ENCODE data around the gene BAK1. TPM values are rescaled to one million over a fixed set of nuclear protein-coding genes. Genes with fewer than 3 reads are reported as not detected.

BAK1 gene
- total RNA-seq, 1 experiment from 2014 or later, result 31.5 TPM

DNA sequence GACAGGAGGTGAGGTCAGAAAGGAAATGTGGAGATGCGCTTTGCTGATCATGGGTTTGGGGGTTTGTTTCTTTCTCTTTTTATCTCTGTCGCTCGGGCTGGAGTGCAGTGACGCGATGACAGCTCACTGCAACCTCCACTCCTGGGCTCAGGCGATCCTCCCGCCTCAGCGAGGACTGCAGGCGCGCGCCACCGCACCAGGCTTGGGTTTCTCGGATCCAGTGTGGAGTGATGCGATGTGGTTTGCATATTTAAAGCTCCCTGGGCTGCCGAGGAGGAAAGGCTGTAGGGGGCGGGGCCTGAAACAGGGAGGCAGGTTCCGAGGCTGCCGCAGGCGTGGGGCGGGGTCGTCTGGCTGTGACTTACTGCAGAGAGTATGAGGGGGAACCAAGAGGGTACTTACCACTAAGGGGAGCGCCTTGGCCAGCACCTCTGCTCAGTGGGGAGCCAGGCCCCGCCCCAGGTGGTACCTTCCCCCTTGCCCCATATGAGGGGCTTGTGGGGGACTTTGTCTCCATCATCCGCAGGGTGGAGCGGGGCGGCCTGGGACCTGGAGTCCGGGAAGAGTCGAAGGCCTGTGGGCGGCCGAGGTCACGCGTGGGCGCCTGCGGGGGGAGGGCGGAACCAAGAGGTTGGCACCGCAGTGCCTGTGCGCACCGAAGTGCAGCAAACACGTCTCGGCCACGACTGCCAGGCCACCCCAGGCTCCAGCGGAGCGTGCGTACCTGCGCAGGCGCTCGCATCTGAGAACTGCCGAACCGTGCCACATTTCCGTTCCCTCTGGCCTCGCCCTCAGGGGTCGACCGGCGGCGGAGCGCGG is 12.7 kb upstream of the BAK1 start:
- in situ Hi-C loops (cut with HindIII; ENCODE audit: low pct_unique_long_range_greater_than_20kb, low sequenced_read_pairs) (no loop called here), intact Hi-C loops (cut with micrococcal nuclease; ENCODE audit: unreplicated experiment) (no loop called here)
- TF ChIP-seq, protein P1, sequence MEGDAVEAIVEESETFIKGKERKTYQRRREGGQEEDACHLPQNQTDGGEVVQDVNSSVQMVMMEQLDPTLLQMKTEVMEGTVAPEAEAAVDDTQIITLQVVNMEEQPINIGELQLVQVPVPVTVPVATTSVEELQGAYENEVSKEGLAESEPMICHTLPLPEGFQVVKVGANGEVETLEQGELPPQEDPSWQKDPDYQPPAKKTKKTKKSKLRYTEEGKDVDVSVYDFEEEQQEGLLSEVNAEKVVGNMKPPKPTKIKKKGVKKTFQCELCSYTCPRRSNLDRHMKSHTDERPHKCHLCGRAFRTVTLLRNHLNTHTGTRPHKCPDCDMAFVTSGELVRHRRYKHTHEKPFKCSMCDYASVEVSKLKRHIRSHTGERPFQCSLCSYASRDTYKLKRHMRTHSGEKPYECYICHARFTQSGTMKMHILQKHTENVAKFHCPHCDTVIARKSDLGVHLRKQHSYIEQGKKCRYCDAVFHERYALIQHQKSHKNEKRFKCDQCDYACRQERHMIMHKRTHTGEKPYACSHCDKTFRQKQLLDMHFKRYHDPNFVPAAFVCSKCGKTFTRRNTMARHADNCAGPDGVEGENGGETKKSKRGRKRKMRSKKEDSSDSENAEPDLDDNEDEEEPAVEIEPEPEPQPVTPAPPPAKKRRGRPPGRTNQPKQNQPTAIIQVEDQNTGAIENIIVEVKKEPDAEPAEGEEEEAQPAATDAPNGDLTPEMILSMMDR (IDR thresholded peaks at IDR 0.05), result no peak
- TF ChIP-seq TCF7L2 (IDR thresholded peaks at IDR 0.05; ENCODE audit: low read depth, low read length) (no peak), SIN3A (IDR thresholded peaks at IDR 0.05; ENCODE audit: borderline replicate concordance, insufficient read depth, low read depth, low read length) (no peak), POLR2AphosphoS5 (IDR thresholded peaks at IDR 0.05; ENCODE audit: low read depth, low read length) (no peak)
- TF ChIP-seq, protein P2, sequence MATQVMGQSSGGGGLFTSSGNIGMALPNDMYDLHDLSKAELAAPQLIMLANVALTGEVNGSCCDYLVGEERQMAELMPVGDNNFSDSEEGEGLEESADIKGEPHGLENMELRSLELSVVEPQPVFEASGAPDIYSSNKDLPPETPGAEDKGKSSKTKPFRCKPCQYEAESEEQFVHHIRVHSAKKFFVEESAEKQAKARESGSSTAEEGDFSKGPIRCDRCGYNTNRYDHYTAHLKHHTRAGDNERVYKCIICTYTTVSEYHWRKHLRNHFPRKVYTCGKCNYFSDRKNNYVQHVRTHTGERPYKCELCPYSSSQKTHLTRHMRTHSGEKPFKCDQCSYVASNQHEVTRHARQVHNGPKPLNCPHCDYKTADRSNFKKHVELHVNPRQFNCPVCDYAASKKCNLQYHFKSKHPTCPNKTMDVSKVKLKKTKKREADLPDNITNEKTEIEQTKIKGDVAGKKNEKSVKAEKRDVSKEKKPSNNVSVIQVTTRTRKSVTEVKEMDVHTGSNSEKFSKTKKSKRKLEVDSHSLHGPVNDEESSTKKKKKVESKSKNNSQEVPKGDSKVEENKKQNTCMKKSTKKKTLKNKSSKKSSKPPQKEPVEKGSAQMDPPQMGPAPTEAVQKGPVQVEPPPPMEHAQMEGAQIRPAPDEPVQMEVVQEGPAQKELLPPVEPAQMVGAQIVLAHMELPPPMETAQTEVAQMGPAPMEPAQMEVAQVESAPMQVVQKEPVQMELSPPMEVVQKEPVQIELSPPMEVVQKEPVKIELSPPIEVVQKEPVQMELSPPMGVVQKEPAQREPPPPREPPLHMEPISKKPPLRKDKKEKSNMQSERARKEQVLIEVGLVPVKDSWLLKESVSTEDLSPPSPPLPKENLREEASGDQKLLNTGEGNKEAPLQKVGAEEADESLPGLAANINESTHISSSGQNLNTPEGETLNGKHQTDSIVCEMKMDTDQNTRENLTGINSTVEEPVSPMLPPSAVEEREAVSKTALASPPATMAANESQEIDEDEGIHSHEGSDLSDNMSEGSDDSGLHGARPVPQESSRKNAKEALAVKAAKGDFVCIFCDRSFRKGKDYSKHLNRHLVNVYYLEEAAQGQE (IDR thresholded peaks at IDR 0.05; ENCODE audit: insufficient read depth in 1 of 2, low read depth in 2 of 2, low read length in 1 of 2), result no peak
- H3K36me3 ChIP-seq (ENCODE audit: control insufficient read depth, insufficient read depth, low read length), result no peaks in the 10 kb centered on the region
- peaks cover 38% of the 10 kb centered on the region for H3K4me1 ChIP-seq (ENCODE audit: control insufficient read depth, insufficient read depth, low read length)
- CTCF ChIA-PET, result interaction anchor here (1.2 to 1.3 kb wide), 2 partner anchors 40 to 108 kb away, joined by 4 to 5 read pairs; no protein-coding TSS in a partner anchor
- DNase-seq (ENCODE audit: low read depth, low spot score), result no peak
- no peak for ATAC-seq
- POLR2A ChIA-PET, result interaction anchor here (0.5 to 0.6 kb wide), 2 partner anchors 29 to 410 kb away, joined by 3 to 7 read pairs; no protein-coding TSS in a partner anchor
- no peaks in the 10 kb centered on the region for H3K9me3 ChIP-seq (ENCODE audit: control insufficient read depth, insufficient read depth, low read depth, low read length)
- no peaks in the 10 kb centered on the region for H3K27me3 ChIP-seq (ENCODE audit: control insufficient read depth, insufficient read depth, low read length)
- no TSS peak for BruUV-seq (replicated peaks)
- H3K27ac ChIP-seq (ENCODE audit: low read length), result peak overlapping the region; percentile 45
- peak overlapping the region; percentile 21 to 33 for H3K4me3 ChIP-seq (ENCODE audit: low read depth in 2 of 2, low read length in 2 of 2)

DNA sequence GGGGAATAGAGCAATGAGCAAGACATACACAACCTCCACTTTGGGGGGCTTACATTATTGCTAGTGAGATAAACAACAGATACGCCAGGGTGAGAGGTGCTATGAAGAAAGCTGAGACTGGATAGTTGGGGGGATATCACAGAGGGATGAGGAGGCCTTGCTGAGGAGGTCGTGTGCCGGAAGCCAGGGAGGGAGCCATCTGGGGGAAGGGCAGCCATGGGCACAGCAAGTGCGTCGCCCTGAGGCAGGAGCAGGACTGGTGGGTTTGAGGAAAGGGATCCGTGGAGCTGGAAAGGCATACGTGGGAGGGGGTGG is 12.2 kb upstream of the BAK1 start:
- CTCF ChIA-PET, result interaction anchor here (1.2 to 1.3 kb wide), 2 partner anchors 40 to 108 kb away, joined by 4 to 5 read pairs; no protein-coding TSS in a partner anchor
- intact Hi-C loops (cut with micrococcal nuclease; ENCODE audit: unreplicated experiment), result no loop called here
- BruUV-seq (replicated peaks), result no TSS peak
- in situ Hi-C loops (cut with HindIII; ENCODE audit: low pct_unique_long_range_greater_than_20kb, low sequenced_read_pairs), result no loop called here
- DNase-seq (ENCODE audit: low read depth, low spot score) (no peak), ATAC-seq (no peak)
- Histone ChIP-seq H3K9me3 (ENCODE audit: control insufficient read depth, insufficient read depth, low read depth, low read length) (no peaks in the 10 kb centered on the region), H3K36me3 (ENCODE audit: control insufficient read depth, insufficient read depth, low read length) (no peaks in the 10 kb centered on the region), H3K27me3 (ENCODE audit: control insufficient read depth, insufficient read depth, low read length) (no peaks in the 10 kb centered on the region), H3K4me1 (ENCODE audit: control insufficient read depth, insufficient read depth, low read length) (peaks cover 38% of the 10 kb centered on the region), H3K4me3 (ENCODE audit: low read depth in 2 of 2, low read length in 2 of 2) (no peak overlapping the region), H3K27ac (ENCODE audit: low read length) (0 out of 2 replicates have a peak overlapping the region, but pooled peaks have one; percentile 3)
- TF ChIP-seq SIN3A (IDR thresholded peaks at IDR 0.05; ENCODE audit: borderline replicate concordance, insufficient read depth, low read depth, low read length) (no peak), POLR2AphosphoS5 (IDR thresholded peaks at IDR 0.05; ENCODE audit: low read depth, low read length) (no peak), TCF7L2 (IDR thresholded peaks at IDR 0.05; ENCODE audit: low read depth, low read length) (no peak)
- TF ChIP-seq, protein P2 (IDR thresholded peaks at IDR 0.05; ENCODE audit: insufficient read depth in 1 of 2, low read depth in 2 of 2, low read length in 1 of 2), result no peak
- TF ChIP-seq, protein P1 (IDR thresholded peaks at IDR 0.05), result no peak
- POLR2A ChIA-PET, result interaction anchor here (0.5 to 0.6 kb wide), 2 partner anchors 29 to 411 kb away, joined by 3 to 7 read pairs; no protein-coding TSS in a partner anchor
